Subcutaneous abdominal adipose tissue (tissue), 5 donors: ENCODE data around the gene ZNF223.

Source experiments
- H3K27ac ChIP-seq: one replicate; pipeline ENCODE4 v1.7.0; 2013; ENCODE audit warnings: low read depth, mild to moderate bottlenecking, inconsistent platforms, low read length, moderate library complexity
- H3K27me3 ChIP-seq, 5 donors: one replicate each; pipeline ENCODE4 v1.7.0; 2013; ENCODE audit warnings: low read length in 5 of 5, inconsistent platforms in 1 of 5; ENCODE audit not compliant: control insufficient read depth in 5 of 5, insufficient read depth in 4 of 5
- H3K36me3 ChIP-seq, 5 donors: one replicate each; pipeline ENCODE4 v1.7.0; 2013; ENCODE audit warnings: low read length in 5 of 5; ENCODE audit not compliant: control insufficient read depth in 5 of 5, insufficient read depth in 5 of 5
- H3K4me1 ChIP-seq, 5 donors: one replicate each; pipeline ENCODE4 v1.7.0; 2013; ENCODE audit warnings: low read length in 5 of 5, mild to moderate bottlenecking in 3 of 5, moderate library complexity in 1 of 5; ENCODE audit not compliant: control insufficient read depth in 5 of 5, insufficient read depth in 5 of 5
- H3K4me3 ChIP-seq, 5 donors: one replicate each; pipeline ENCODE4 v1.7.0; 2013; ENCODE audit warnings: low read length in 5 of 5, low read depth in 1 of 5
- H3K9ac ChIP-seq, 5 donors: one replicate each; pipeline ENCODE4 v1.7.0; 2013; ENCODE audit warnings: low read length in 5 of 5, mild to moderate bottlenecking in 4 of 5, moderate library complexity in 3 of 5
- H3K9me3 ChIP-seq, 5 donors: one replicate each; pipeline ENCODE4 v1.7.0; 2013; ENCODE audit warnings: low read length in 5 of 5; ENCODE audit not compliant: control insufficient read depth in 5 of 5
- donor health status: healthy.
- donor health status: healthy.
- donor health status: healthy.
- donor health status: healthy.
- donor health status: healthy.

ZNF223 gene

GRCh38 chr19:44066305-44066704, 14.5 kb downstream of the ZNF223 start:
- peaks cover 28 to 62% (median 60%) of the 10 kb centered on the region in 5 donors for H3K9me3 ChIP-seq
- peak overlapping the region; percentile 19 to 60 (median 40) for H3K4me3 ChIP-seq
- H3K36me3 ChIP-seq, result peaks cover 48 to 57% (median 52%) of the 10 kb centered on the region in 5 donors
- no peak overlapping the region for H3K9ac ChIP-seq
- peaks cover 0 to 3% (median 0%) of the 10 kb centered on the region in 5 donors for H3K4me1 ChIP-seq
- H3K27me3 ChIP-seq, result no peaks in the 10 kb centered on the region
- H3K27ac ChIP-seq, result no peak overlapping the region

DNA sequence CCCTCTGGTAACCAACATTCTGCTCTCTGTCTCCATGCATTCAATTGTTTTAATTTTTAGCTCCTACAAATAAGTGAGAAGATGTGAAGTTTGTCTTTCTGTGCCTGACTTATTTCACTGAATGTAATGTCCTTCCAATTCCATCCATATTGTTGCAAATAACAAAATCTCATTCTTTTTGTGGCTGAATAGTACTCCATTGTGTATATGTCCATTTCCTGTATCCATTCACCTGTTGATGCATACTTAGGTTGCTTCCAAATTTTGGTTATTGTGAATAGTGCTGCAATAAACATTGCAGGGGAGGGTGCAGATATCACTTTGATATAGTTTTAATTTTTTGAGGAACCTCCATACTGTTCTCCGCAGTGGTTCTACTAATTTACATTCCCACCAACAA, 17.6 kb downstream of the ZNF223 start:
- H3K4me3 ChIP-seq, result no peak overlapping the region
- H3K9me3 ChIP-seq, result peaks cover 28 to 48% (median 41%) of the 10 kb centered on the region in 5 donors
- peaks cover 0 to 21% (median 17%) of the 10 kb centered on the region in 5 donors for H3K4me1 ChIP-seq
- H3K27me3 ChIP-seq, result no peaks in the 10 kb centered on the region
- peaks cover 21 to 26% (median 24%) of the 10 kb centered on the region in 5 donors for H3K36me3 ChIP-seq
- H3K27ac ChIP-seq, result no peak overlapping the region
- H3K9ac ChIP-seq, result no peak overlapping the region

DNA sequence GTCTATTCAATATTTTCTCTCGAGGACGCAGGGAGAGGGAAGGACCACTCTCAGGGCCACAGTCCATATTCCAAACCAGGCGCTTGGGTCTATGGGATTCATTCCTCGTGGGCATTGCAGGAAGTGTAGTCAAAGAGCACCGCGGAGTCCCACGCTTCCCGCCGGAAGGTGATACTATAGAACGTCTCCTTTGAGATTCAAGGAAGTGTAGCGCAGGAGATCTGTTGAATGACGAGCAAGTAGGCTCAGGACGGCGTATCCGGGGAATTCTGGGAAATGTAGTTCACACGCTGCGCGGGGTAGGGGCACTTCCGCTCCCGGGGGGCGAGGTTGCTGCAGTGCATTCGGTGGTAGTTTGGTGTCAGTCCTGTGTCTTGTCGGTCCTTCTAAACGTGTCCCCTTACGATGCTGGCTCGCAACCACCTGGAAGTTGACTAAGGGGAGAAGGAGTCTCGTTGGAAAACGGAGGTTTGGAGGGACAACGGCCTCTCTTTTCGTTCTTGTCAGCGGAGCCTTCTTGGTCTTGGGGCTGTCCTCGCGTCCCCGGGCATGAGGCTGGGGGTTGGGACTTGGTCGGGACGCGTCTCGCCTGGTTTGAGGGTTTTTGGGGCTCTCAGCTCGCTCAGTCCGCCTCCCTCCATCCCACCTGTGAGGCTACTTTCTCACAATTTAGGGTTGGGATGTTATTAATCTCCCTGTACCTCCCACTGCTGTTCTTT, 20.1 kb downstream of the ZNF223 start, which contains the start of gene ZNF284:
ZNF284 (plus strand) TSS at position 336 of the 719 bp plus-strand sequence. CDS start 4,231 bp downstream, outside the sequence.
- peaks cover 0 to 21% (median 17%) of the 10 kb centered on the region in 5 donors for H3K4me1 ChIP-seq
- peak within 1 kb of the TSS; percentile 45 for H3K27ac ChIP-seq
- H3K9me3 ChIP-seq, result peaks cover 8 to 26% (median 19%) of the 10 kb centered on the region in 5 donors
- H3K9ac ChIP-seq, result peak within 1 kb of the TSS; percentile 64 to 94 (median 76)
- peak within 1 kb of the TSS; percentile 83 to 98 (median 89) for H3K4me3 ChIP-seq
- H3K27me3 ChIP-seq, result no peaks in the 10 kb centered on the region
- H3K36me3 ChIP-seq, result peaks cover 2 to 9% (median 5%) of the 10 kb centered on the region in 5 donors

- Histone ChIP-seq H3K4me3 (peak overlapping the region; percentile 83 to 98 (median 89)), H3K9me3 (peaks cover 2 to 18% (median 12%) of the 10 kb centered on the region in 5 donors), H3K4me1 (peaks cover 0 to 21% (median 17%) of the 10 kb centered on the region in 5 donors), H3K27ac (no peak overlapping the region), H3K9ac (peak overlapping the region; percentile 64 to 94 (median 76)), H3K27me3 (no peaks in the 10 kb centered on the region), H3K36me3 (peaks cover 2 to 7% (median 4%) of the 10 kb centered on the region in 5 donors)
These were observed 20.9 kb downstream of the ZNF223 start for GRCh38 chr19:44072543-44073401.

DNA sequence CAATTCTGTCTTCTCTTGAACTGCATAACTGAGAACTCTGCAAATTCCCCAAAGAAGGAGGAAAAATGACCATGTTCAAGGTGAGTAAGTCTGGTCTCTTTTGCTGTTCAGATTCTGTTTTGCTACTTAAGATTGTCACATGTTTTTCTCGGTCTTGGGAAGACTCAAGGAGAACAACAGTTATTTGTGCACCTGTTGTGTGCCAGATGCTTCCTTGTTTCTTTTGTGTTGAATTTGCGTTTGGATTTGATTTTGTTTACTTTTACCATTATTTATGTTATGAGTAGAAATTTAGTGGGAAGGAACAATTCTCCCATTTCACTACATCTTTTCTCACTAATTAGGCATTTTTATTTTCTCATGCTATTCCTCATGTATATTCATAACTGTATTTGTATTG, 24.5 kb downstream of the ZNF223 start:
- H3K9ac ChIP-seq, result no peak overlapping the region
- H3K27ac ChIP-seq, result no peak overlapping the region
- no peak overlapping the region for H3K4me3 ChIP-seq
- no peaks in the 10 kb centered on the region for H3K27me3 ChIP-seq
- peaks cover 7 to 19% (median 11%) of the 10 kb centered on the region in 5 donors for H3K36me3 ChIP-seq
- no peaks in the 10 kb centered on the region for H3K9me3 ChIP-seq
- H3K4me1 ChIP-seq, result peaks cover 0 to 18% (median 16%) of the 10 kb centered on the region in 5 donors

DNA sequence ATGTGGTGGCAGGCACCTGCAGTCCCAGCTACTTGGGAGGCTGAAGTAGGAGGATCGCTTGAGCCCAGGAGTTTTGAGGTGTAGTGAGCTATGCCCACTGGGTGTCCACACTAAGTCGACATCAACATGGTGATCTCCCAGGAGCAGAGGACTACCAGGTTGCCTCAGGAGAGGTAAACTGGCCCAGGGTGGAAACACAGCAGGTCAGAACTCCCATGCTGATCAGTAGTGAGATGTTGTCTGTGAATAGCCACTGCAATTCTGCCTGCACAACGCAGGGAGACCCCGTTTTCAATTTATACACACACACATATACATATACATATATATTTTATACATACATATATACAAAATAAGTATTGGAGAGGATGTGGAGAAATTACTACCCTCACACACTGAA, 40.3 kb downstream of the ZNF223 start:
- peaks cover 0 to under 1% (median 0%) of the 10 kb centered on the region in 5 donors for H3K9me3 ChIP-seq

DNA sequence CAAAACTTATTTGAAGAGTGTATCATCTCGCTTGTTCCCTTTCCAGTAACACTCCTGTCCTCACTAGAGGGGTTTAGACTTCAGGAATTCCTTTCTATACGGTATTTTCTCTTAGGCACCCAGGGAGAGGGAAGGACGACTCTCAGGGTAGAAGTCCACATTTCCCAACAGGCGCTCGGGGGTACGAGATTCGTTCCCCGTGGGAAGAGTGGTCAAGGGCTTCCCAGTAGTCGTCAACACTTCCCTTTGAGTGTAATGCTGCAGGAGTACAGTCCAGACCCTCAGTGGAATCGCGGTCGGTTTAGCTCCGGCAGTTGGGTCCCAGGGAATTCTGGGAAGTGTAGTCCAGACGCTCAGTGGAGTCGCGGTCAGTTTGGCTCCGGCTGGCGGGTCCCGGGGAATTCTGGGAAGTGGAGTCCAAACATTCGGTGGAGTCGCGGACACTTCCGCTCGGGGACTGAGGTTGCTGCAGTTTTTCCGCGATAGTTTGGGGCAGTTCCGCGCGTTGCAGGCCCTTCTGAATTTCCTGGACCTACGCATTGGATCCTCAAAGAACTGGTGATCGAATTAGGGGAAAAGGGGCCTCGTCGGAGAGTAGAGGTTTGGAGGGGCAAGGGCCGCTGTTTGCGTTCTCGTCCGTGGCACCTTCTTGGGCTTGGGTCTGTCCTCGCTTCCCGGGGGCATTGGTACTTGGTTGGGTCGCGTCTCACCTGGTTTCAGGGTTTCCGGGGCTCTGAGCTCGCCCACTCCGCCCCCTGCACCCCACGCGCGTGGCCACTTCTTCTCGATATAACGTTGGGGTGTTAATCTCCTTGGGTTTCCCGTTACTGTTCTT, 42.3 kb downstream of the ZNF223 start, which contains the start of gene ZNF224:
ZNF224 (plus strand) TSS at position 431 of the 835 bp plus-strand sequence. CDS start 3,513 bp downstream, outside the sequence.
- peaks cover 0 to 3% (median 0%) of the 10 kb centered on the region in 5 donors for H3K9me3 ChIP-seq
- no peaks in the 10 kb centered on the region for H3K27me3 ChIP-seq
- H3K4me1 ChIP-seq, result peaks cover 0 to 21% (median 15%) of the 10 kb centered on the region in 5 donors
- peak within 1 kb of the TSS; percentile 81 to 99 (median 99) for H3K4me3 ChIP-seq
- peaks cover 13 to 26% (median 23%) of the 10 kb centered on the region in 5 donors for H3K36me3 ChIP-seq
- peak within 1 kb of the TSS; percentile 75 for H3K27ac ChIP-seq
- H3K9ac ChIP-seq, result peak within 1 kb of the TSS; percentile 80 to 92 (median 90)

More for the DNA sequence above, 40.3 kb downstream of the ZNF223 start:
- Histone ChIP-seq H3K27ac (no peak overlapping the region), H3K27me3 (no peaks in the 10 kb centered on the region), H3K4me3 (no peak overlapping the region), H3K9ac (no peak overlapping the region), H3K4me1 (peaks cover 0 to 21% (median 15%) of the 10 kb centered on the region in 5 donors), H3K36me3 (peaks cover 4 to 13% (median 6%) of the 10 kb centered on the region in 5 donors)

- H3K27me3 ChIP-seq, result no peaks in the 10 kb centered on the region
- peak overlapping the region; percentile 32 to 70 (median 49) for H3K4me3 ChIP-seq
- peak overlapping the region in 1 of 5 donors; percentile 63 for H3K9ac ChIP-seq
- H3K4me1 ChIP-seq, result peaks cover 3 to 13% (median 10%) of the 10 kb centered on the region in 5 donors
- H3K27ac ChIP-seq, result no peak overlapping the region
- peaks cover 43 to 74% (median 56%) of the 10 kb centered on the region in 5 donors for H3K9me3 ChIP-seq
- H3K36me3 ChIP-seq, result peaks cover 32 to 48% (median 40%) of the 10 kb centered on the region in 5 donors
These were observed 55.9 kb downstream of the ZNF223 start for GRCh38 chr19:44107751-44108150.

DNA sequence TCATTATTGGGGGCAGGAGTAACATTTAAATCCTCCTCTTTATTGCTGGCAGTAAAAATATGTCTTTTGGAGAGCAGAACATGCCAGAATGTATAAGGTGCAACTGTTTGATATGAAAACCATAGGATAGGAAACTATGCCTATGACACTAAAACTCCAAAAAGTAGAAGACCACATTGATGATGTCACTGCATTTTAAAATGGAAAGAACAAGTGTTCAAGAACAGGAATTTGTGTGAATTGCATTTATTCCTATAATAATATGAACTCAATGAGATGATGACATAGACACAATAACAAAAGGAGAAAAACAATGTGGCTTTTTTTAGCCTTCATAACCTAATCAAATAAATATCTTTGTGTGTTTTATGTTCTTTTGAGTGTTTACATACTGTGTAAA, 57.6 kb downstream of the ZNF223 start:
- Histone ChIP-seq H3K27ac (no peak overlapping the region), H3K36me3 (peaks cover 17 to 31% (median 28%) of the 10 kb centered on the region in 5 donors), H3K9me3 (peaks cover 39 to 61% (median 56%) of the 10 kb centered on the region in 5 donors), H3K4me1 (peaks cover 12 to 26% (median 17%) of the 10 kb centered on the region in 5 donors), H3K27me3 (no peaks in the 10 kb centered on the region), H3K4me3 (peak overlapping the region in 1 of 5 donors; percentile 2), H3K9ac (no peak overlapping the region)
